ENCODE measurements around the gene UGT1A6.

The UGT1A6 gene

DNA sequence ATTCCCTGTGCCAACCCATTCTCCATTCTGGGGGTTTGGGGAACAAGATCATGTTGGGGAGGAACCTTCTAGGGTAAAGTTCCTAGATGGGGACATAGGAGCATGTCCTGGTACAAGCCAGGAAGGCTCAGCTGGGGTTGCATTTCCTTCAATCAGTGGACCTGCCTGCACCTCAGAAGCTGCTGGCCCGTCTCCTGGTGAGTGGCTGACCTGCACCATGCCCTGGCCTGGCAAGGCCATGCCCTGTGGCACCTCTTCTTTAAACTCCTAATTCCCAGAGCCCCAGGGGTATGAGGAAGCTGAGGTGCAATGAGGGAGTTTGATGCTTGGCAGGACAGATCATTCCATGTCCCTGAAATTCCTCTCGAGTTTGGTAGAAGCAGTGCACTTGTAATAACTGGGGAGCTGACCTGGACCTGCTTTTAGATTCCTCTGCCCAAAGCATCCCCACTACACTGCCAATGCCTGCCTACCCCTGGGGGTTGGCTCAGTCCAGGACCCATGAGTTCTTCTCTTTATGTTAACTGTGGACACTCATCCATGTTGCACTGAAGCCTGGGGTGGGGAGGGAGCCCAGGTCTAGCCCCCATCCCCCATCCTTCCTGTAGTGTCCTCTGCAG, 110.7 kb downstream of the UGT1A6 start:
- DNase-seq, result no peak

DNA sequence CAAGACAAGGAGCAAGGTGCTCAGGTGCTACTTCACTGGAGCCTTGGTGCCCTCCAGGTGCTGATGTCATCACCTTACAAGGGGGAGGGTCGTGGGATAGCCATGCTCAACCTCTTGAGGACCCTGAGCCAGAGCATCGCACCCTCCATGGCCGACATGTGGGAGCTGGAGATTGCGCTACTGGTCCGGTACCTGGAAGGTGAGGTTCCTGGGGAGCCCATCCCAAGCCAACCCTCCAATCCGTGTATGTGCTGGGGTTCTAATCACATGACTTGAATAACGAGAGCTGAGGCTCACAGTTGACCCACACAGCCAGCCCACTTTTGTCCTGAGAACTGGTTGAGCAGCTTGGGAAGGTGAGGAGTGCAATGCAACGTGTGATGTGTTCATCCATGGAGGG, 111.3 kb downstream of the UGT1A6 start:
- DNase-seq, result no peak

DNA sequence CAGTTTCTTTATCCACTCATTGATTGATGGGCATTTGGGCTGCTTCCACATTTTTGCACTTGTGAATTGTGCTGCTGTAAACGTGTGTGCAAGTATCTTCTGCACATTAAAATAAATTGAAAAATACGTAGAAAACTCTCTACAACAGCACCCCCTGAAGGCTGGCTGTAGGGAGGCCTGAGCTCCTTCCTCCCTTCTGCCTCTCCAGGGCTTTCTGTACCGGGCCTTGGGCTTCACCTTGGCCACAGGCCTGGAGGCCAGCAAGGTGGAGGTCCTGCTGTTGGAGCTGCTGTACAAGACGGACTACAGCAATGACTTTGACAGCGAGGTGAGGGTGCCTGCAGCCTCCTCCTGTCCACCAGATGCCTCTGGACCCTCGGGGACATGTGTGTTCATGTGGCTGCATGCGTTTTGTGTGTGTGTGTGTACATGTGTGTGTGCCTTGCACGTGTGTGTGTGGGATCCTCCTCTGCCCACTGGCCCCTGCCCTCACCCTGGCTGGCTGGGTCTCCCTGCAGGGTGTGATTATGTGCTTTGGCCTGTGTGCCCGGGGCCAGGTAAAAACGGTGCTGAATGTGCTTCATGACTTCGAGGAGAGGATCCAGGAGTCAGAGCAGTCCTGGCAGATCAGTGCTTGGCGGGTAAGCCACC, 114.7 kb downstream of the UGT1A6 start:
- DNase-seq, result no peak

DNA sequence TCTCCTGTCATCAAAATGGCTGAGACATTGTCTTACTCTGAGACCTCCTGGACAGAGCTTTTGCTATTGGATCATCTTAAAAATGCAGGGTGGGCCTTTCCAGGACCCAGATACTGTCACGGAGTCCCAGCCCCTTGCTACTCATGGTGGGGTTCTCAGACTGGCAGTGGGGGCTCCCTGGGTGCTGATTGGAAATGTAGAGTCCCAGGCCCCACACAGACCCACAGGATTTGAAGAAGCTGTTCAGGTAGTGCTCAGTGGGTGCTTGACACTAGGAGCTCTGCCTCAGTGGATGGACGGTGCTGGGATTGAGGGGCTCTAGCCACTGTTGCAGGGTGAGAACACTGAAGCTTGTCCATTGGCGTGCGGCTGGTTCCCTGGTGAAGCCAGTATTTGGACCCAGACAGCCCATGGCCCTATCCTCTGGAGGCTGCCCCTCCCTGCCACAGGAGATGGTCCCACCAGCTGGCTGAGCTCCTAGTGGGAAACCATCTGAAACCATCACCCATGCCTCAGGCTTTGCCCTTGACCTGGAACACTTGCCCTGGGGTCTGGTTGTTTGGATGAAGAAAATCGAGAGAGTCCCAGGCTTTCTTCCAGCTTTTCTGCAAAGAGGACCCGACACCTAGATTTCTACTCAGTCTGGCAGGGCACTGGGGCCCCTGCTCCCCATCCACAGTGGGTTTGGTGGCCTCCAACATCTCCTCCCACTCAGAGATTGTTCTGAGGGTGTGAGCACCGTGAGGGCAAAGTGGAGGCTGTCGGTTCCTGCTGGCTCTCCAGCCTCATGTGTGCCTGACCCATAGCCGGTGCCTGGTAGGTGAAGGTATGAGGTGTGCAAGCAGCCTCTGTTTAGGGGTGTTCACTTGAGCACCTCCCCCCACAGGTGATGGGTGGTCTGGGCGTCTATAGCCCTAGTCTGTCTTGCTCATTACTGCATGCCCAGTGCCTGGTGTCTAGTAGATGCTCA, 115.6 kb downstream of the UGT1A6 start:
- no peak for DNase-seq

DNA sequence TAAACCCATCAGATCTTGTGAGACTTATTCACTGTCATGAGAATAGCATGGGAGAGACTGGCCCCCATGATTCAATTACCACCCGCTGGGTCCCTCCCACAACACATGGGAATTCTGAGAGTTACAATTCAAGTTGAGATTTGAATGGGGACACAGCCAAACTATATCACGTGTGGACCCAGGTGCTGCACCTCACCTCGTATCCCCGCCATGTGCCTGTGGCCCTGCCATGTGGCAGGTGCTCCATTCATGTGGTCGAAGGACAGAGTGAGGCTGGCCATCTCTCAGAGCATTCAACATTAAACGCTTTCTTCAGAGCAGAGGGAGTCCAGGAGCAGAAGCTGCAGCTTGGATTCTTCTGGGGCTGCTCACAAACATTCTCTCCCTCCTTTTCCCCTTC, 117.7 kb downstream of the UGT1A6 start:
- DNase-seq, result no peak

DNA sequence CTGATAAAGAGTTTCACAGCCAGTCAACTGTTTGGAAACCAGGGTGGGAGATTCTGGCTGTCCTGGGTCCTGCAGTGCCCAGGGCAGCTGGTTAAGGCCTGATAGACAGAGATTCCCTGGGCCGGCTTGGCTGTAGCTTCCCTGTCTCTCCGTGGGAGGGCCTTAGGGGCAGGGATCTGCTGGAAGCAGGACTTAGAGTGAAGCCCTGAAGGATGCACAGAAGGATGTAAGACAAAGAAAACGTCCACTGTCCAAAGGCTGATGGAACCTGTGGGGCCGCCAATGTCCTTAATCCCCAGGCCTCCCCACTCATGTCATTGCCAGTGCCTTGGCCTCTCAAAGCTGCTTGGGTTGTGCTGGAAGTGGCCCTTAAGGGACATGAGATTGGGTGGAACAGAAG, 118.4 kb downstream of the UGT1A6 start:
- DNase-seq, result no peak

DNA sequence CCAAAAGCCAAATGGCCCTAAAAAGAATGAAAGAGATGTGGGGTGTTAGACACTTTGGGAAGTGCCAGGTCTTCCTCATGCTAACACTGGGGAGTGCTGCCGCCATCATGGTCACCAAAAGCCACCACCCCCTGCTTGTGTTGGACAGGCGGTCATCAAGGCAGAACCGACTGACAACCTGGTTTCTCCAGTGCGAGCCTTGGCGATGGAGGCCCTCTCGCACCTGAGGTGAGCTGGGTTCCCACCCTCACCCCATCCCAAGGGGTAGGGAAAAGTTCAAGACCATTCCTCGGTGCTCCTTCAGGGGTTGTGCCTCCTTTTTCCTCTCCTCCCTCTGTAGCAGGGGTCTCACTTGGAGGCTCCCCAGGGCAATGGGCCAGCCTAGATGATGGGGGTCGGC, 119.0 kb downstream of the UGT1A6 start:
- DNase-seq, result no peak

DNA sequence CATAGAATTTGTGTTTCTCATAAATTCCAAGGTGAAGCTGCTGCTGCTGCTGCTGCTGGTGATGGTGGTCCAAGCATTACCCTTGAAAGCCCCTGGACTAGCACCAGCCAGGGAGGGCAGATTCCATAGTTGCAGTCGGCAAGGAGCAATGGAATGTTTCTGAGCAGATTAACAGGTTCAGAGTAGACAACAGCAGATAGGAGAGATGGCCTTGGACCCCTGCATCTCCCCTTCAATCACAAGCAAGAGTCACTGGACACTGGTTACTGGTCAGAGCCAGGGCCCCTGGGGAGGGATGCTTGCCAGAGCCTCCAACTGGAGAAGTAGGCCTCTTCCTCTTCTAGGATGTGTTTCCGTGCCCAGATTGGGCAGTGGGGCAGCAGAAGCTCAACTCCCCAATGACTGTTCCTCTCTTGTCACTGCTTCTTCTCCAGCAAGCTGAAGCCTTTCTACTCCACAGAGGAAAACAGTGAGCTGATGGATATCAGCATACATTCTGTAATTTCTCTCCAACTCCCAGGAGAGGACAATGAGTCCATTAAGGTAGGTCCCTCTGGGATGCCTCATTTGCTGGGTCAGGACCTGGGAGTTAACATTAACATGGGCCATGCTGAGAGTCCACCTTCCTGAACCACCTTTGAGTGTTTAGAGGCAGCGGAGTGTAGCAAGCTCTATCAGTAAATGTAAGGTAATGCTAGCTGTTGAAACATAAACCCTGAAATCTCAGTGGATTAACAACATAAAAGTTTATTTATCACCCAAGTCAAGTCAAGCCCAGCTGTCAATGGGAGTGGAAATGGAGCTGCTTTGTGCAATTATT, 120.8 kb downstream of the UGT1A6 start:
- DNase-seq, result no peak

DNA sequence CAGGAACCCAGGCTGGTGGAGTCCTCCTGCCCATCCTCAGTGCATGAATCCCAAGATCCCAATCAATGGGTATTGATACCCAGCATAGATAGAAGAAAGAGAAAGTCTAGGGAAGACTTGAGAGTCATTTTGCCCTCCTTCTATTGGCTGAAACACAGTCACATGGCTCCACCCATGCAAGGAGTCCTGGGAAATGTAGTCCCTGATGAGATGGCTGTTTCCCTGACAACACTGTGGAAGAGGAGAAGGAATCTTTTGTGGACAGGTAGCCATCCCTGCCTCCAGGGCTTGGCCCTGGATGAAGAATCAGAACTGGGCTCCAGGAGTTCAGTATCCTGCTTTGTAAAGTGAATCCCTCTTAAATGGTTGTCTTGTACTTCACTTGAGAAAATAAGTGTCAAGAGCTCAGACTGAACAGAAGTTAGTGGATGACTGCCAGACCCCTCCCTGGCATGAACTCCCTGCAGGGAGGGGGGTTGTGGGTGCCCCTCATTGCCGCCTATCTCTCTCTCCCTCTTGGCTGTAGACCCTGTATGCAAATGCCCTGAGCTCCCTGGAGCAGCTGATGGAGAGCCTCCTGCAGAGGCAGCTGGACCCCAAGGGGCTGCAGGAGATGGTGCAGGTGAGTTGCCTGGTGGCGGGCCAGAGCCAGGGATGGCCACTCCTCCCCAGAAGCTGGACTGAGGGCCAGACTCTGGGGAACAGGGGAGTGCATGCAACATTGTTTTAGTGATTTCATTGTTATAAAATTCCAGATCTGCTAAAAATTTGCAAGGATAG, 121.6 kb downstream of the UGT1A6 start:
- DNase-seq, result peak; percentile 15

DNA sequence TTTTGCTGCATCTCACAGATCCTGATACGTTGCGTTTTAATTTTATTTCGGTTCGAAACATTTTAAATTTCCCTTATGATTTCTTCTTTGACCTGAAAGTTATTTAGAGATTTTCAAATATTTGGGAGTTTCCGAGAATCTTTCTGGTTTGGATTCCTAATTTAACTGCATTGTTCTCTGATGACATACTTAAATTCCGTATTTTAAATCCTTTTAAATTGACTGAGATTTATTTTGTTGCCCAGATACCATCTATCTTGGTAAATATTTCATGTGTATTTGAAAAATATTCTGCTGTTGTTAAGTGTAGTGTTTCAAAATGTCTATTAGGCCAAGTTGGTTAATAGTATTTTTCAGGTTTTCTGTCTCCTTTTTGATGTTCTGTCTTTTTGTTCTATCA, 123.2 kb downstream of the UGT1A6 start:
- DNase-seq, result no peak

DNA sequence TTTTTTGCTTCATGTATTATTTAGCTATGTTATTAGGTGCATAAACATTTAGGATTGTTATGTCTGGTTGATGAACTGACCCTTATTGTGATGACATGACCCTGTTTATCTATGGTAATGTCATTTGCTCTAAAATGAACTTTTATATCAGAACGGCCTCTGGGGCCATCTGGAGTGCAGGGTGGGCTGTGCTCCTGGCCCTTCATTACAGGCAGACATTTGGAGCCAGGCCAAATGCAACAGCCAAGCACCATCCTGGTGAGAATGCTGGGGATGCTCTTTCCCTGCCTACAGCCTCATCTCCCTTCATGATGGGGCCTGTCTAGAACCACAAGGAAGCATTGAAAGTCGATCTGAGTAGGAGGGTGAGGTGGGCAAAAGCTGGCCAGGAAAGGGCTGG, 123.6 kb downstream of the UGT1A6 start:
- peak; percentile 67 for DNase-seq

DNA sequence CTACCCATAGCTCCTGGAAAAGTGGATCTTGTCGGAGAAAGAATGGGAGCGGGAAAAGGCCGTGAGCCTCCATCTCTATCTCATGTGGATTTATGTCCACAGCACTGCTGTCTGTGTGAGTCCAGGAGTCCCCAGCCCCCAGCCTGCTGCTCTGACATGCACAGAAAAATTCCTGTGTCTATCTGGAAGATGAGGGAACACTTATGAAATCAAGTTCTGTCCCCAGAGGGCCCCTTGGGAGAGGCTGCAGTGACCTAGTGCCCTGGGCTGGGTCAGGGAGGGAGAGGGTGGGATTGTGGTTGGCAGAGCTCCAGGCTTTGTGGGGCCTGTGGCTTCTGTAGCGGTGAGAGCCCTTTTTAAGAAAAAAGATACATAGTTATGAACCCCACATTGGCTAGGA, 124.1 kb downstream of the UGT1A6 start:
- DNase-seq, result no peak

DNA sequence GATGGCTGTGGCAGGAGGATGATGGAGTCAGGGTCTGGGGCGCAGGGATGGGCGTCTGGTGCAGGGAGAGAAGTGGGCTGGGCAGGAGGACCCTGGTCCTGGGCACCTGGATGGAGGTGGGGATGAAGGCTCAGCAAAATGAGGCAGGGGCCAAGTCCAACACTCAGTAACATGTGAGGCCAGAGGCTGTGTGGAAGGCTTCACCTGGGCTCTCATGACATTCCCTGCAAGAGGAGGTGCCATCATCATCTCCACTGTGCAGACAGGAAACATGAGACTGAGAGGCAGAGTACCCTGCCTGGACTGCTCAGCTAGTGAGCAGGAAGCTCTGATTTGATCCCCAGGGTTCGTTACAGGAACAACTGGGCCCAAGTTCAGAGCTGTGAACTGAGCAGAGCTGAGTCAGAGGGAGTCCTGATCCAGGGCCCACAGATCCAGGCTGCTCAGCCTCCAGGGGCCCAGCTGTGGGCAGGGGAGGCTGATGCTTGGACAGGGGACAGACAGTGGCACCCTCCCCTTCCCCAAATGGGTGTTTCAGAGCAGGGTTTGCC, 124.7 kb downstream of the UGT1A6 start:
- DNase-seq, result no peak

DNA sequence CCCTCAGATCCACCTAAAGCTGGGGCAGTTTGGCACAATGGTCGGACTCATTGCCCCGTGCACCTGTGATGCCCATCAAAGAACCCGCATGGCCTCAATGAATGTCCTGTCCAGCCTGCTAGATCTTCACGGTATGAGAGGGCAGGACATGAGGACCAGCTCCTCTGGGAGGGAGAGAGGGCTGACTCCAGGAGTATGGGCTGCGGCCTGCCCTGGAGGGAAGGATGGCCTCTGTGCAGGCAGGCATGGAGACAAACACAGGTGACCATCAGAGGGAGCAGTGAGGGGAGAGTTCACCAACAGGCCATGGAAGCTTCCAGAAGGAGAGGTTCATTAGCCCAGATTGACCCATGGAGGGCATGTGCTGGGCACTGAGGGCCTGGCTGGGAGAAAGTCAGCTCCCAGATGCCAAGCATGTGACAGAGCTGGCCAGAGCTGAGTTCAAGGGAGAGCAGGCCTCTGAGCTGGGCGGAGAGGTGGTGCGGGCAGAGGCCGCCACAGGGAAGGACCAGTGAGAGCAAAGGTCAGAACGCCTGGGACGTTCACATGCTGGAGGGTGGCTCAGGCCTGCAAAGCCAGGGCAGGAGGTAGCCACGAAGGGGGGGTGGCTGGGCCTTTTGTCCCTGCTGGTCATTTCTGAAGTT, 125.4 kb downstream of the UGT1A6 start:
- no peak for DNase-seq

DNA sequence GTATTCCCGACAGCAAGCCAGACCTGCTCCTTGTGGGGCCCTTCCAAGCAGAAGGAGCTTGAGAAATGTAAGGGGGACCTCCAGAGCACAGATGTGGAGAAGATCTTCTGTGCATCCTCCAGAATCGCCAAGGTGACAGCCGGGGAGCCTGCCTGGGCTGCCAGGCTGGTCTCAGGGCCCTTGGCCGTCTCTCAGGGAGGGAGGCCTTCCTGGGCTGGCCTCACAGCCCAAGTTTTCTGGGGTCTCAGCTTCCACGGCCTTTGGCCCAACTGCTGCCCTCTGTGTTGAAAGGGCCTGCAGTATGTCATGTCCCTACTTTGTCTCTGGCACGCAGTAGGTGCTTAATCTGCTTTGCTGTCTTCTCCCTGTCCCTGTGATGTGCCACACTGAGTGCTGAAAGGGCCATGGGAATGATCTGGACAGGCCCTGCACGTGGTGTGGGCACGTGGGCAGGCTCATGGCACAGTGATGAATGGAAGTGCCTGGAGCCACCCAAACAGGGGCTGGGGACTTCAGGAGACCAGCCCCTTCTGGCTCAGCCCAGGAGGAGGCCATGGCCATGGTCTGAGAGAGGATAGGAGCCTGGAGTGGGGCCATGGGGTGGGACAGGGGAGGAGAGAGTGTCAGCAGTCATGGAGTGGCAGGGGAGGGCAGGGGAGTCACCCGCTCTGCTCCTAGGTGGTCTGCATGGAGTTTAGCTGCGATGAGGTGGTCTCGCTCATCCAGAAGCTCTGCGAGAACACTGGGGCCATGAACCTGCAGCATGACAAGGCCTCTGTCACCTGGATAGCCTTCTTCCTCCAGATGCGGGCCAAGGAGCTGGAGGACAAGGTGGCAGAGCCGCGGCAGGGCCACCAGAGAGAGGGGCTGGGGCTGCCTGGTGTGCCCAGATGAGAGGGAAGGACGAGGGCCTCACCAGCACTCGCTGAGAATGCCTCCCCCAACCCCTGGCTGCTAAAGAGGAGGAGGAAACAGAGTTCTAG, 126.2 kb downstream of the UGT1A6 start:
- no peak for DNase-seq

DNA sequence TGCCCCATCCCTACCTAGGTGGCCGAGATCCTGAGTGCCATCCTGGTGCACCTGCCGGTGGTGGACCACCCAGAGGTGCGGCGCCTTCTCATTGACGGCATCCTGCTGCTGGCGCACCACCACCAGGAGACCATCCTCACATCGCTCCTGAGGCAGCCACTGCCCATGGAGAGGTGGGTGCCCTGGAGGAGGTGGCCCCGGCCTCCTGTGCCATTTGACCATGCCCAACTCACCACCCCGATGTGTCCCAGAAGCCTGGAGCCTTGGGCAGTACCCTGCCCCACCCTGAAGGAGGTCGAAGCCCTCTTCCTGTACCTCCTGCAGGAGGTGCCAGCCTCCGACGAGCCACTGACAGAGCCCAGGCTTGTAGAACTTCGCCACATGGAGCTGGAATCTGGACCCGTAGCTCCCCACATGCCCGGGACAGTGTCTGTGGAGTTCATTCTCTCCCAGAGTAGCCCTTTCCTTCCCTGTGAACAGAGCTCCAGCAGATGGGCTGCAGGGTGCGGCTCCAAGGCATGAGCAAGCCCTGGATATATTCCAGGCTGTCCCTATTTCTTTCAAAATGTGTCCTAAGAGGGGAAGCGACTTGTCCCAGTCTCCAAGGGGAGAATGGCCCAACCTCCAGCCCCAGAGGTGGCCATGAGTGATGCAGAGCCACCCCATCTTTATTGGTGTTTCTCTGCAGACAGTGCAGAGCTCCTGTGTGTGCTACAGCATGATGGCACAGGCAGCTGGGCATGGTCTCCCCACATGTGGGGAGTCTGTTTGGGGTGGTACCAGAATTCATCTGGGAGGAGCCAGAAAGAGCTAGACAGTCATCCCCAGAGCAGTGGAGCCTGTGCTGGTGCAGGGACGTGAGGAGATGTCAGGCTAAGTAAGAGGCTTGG, 127.4 kb downstream of the UGT1A6 start:
- DNase-seq, result no peak

DNA sequence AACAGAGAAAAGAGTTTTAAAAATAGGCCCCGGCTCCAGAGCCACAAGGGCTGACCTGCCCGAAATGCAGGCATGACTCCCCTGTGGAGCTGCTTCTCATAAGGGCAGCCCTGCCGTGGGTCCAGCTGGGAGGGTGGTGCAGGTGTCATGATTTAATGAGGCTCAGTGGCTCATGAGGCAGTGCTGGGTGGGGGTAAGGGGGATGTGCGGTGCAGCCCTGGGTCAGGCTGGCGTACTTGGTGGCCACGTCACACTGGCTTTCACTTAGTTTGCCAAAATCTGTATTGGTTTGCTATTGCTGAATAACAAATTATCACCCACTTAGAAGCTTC, 128.1 kb downstream of the UGT1A6 start:
- DNase-seq, result no peak

DNA sequence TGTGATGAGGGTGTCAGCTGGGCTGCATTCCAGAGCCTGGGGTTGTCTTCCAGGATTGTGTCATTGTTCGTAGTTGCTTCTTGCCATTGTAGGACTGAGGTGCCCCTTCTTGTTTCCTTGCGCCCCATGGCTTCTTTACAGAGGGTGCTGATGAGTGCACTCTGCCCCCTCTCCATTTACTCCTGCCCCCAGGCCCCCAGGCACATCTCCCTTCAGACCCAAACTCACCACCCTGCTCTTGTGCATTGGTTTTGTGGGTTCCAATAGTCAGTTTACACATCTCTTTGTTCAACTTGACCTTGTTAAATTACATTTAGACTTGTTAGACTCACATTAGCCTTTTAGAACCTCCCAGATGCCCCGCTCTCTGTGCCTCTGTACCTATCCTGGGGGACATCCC, 128.5 kb downstream of the UGT1A6 start:
- DNase-seq, result no peak

DNA sequence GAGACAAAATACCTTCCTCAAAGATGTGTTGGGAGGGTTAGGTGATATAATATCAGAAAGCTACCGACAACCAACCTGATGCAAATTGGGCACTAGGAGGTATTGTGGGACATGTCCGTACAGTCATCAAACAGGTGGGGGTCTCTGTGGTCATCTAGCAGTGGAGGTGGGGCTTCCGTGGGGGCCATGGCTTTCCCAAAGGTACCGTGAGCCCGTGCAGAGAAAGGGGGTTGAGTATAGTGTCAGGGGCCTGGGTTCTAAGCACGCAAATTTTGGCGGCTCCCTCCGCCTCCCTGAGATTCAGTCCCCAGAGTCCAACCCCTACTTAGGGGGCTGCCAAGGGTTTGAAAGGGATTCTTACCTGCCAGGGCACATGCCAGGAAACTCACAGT, 129.0 kb downstream of the UGT1A6 start:
- DNase-seq, result no peak

Data from NCI-H1694 (cell line).